Mucosa of descending colon (tissue), 3 donors: ENCODE data around the gene SEZ6L. TPM values are rescaled to one million over a fixed set of nuclear protein-coding genes. Genes with fewer than 3 reads are reported as not detected.

Source experiments
- ATAC-seq: fragments of 200-7000 bp; cut with Tn5 transposase; one replicate; pipeline ENCODE4 v1.9.1; 2020; ENCODE audit warnings: mild to moderate bottlenecking, moderate library complexity
- DNase-seq, 3 donors: peaks; one replicate each; pipeline ENCODE4 v3.0.0-alpha.2; 2020
- H3K36me3 ChIP-seq: fragments of 200-600 bp; one replicate; pipeline ENCODE4 v1.8.0; 2021; ENCODE audit warnings: low read depth, mild to moderate bottlenecking
- H3K4me1 ChIP-seq: fragments of 200-600 bp; one replicate; pipeline ENCODE4 v1.8.0; 2021; ENCODE audit warnings: low read depth, mild to moderate bottlenecking
- H3K4me3 ChIP-seq: fragments of 200-600 bp; one replicate; pipeline ENCODE4 v1.8.0; 2021; ENCODE audit warnings: mild to moderate bottlenecking
- H3K9me3 ChIP-seq: fragments of 200-600 bp; one replicate; pipeline ENCODE4 v1.8.0; 2021; ENCODE audit warnings: mild to moderate bottlenecking
- intact Hi-C, 2 donors: fragments of 100-400 bp; cut with DNase I in 1 of 2; cut with micrococcal nuclease in 1 of 2; formaldehyde crosslinking; loops; one replicate each; pipeline versions ENCODE4 v1.11.0 to v1.11.1; 2022; cut with DNase I, micrococcal nuclease
- total RNA-seq, 3 donors: library from RNA; stranded (reverse); fragmentation: NEBNext Ultra II Directional in 2 of 3; extraction: Animal tissue kit (Norgen Biotek cat#: 25700) in 2 of 3; gene quantifications; one replicate each; pipeline versions ENCODE4 v1.2.1 to v1.2.4, GENCODE V29; 2021 to 2023
- TF ChIP-seq, protein P1 (sequence below): fragments of 200-600 bp; IDR thresholded peaks from one replicate; pipeline ENCODE4 v1.8.0; 2022; ENCODE audit warnings: antibody characterized with exemption, mild to moderate bottlenecking
- donor health status: DM: no; HTN: no; CAD: no; lungs with moderate emphysema.
- donor health status: DM: no; HTN: no; CAD: no.
- donor health status: DM: no; HTN: yes; CAD: no.

The SEZ6L gene
- total RNA-seq, 3 donors from 2014 or later = 0.09 to 2.0 TPM; not detected in 1

DNA sequence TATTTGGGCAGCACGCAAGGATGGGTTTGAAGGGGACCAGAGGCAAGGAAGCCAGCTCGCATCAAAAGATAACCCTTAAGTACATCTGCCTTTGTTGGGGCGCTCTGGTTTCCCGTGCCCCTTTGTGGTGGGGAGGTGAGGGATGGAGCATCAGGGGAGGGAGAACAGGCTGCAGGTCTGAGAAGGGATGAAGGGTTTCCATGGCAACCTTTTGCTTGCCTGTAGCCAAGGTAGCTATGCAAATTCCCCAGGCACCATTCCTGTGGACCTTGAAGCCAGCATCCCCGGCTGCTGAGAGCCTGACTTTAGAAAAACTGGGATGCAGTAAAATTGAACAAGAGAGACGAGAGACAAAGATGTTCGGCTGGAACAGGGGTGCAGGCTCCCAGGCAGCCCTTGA lies 75.7 kb downstream of the SEZ6L start:
- TF ChIP-seq, protein P1, sequence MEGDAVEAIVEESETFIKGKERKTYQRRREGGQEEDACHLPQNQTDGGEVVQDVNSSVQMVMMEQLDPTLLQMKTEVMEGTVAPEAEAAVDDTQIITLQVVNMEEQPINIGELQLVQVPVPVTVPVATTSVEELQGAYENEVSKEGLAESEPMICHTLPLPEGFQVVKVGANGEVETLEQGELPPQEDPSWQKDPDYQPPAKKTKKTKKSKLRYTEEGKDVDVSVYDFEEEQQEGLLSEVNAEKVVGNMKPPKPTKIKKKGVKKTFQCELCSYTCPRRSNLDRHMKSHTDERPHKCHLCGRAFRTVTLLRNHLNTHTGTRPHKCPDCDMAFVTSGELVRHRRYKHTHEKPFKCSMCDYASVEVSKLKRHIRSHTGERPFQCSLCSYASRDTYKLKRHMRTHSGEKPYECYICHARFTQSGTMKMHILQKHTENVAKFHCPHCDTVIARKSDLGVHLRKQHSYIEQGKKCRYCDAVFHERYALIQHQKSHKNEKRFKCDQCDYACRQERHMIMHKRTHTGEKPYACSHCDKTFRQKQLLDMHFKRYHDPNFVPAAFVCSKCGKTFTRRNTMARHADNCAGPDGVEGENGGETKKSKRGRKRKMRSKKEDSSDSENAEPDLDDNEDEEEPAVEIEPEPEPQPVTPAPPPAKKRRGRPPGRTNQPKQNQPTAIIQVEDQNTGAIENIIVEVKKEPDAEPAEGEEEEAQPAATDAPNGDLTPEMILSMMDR = no peak
- H3K9me3 ChIP-seq = no peaks in the 10 kb centered on the region
- H3K36me3 ChIP-seq = no peaks in the 10 kb centered on the region
- ATAC-seq = no peak
- DNase-seq = no peak
- H3K4me1 ChIP-seq = no peaks in the 10 kb centered on the region
- H3K4me3 ChIP-seq = no peak overlapping the region
- intact Hi-C loops = no loop called here

DNA sequence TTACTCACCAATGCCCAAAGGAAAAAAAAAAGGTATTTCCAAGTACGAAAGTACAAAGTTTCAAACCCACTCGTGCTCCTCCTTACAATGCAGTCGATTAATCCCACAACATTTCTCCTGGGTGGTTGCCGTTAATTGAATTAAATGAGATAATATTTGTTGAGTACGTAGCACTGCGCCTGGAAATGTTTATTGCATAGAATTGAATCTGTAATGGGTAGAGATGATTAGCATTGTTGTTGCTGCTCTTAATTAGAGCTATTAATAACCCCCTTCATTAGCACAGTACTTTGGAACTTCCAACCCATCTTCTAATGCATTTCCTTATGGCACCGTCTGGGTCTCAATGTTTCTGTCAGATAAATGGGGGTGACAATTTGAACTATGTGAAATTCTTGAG lies 77.3 kb downstream of the SEZ6L start:
- Histone ChIP-seq H3K9me3 (no peaks in the 10 kb centered on the region), H3K4me3 (no peak overlapping the region), H3K36me3 (no peaks in the 10 kb centered on the region), H3K4me1 (no peaks in the 10 kb centered on the region)
- DNase-seq = no peak
- intact Hi-C loops = no loop called here
- TF ChIP-seq, protein P1 = no peak
- ATAC-seq = no peak

DNA sequence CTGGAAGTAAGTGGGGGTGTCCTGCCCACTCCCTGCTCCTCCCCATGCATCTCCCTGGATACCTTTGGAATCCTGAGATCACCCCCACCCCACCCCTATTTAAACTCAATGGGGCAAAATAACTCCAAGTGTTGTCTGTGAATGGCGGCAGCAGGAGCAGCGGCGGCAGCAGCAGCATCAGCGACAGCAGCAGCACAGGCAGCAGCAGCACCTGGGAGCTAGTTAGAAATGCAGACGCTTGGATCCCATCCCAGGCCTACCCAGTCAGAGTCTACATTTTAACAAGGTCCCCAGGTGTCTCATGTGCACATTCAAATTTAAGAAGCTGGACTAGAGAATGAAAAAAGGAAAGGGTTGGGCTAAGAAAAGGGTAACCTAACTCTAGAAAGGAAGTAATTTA lies 82.6 kb downstream of the SEZ6L start:
- no peak overlapping the region for H3K4me3 ChIP-seq
- no peak for ATAC-seq
- TF ChIP-seq, protein P1 = no peak
- no peaks in the 10 kb centered on the region for H3K9me3 ChIP-seq
- H3K4me1 ChIP-seq = no peaks in the 10 kb centered on the region
- H3K36me3 ChIP-seq = no peaks in the 10 kb centered on the region
- intact Hi-C loops = no loop called here
- no peak for DNase-seq

DNA sequence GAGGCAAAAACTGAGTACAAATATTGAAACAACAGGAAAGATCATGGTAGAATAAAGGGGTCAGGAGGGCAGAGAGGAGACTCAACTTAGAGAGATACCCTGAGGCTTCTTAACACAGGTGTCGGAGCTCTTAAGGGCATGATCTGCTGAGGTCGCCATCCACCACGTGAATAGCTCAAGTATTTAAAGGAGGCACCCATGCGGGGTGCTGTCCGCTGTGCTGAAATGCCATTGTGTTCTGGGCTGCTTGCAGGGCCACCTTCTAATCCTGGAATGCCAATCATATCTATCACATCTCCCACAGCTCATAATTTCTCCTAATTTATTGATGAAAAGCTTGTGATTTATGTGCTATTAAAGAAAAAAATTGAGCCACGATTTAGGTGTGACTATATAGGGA lies 90.2 kb downstream of the SEZ6L start:
- H3K4me1 ChIP-seq = no peaks in the 10 kb centered on the region
- no peaks in the 10 kb centered on the region for H3K36me3 ChIP-seq
- intact Hi-C loops = no loop called here
- peak in 2 of 3 donors; percentile 24 to 27 for DNase-seq
- no peaks in the 10 kb centered on the region for H3K9me3 ChIP-seq
- H3K4me3 ChIP-seq = no peak overlapping the region
- ATAC-seq = no peak
- TF ChIP-seq, protein P1 = no peak

DNA sequence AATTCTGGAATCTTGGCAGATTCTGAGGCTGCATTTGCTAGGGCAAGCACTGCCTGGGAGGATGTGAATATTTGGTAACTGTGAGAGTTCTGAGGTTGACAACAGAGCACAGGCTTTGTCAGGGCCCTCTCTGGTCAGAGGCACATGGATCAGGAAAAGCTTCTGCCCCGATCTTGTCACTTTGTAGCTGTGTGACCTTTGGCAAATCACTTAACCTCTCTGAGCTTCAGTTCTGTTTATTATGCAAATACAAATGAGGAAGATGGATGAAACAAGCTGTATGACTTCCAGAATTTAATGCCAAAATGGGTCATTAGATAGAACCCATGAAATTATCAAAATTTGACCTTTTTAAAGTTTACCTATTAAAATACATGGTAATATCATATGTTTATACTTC lies 94.9 kb downstream of the SEZ6L start:
- intact Hi-C loops = no loop called here
- H3K36me3 ChIP-seq = no peaks in the 10 kb centered on the region
- no peaks in the 10 kb centered on the region for H3K9me3 ChIP-seq
- ATAC-seq (no peak), DNase-seq (no peak)
- TF ChIP-seq, protein P1 = no peak
- H3K4me1 ChIP-seq = no peaks in the 10 kb centered on the region
- no peak overlapping the region for H3K4me3 ChIP-seq

DNA sequence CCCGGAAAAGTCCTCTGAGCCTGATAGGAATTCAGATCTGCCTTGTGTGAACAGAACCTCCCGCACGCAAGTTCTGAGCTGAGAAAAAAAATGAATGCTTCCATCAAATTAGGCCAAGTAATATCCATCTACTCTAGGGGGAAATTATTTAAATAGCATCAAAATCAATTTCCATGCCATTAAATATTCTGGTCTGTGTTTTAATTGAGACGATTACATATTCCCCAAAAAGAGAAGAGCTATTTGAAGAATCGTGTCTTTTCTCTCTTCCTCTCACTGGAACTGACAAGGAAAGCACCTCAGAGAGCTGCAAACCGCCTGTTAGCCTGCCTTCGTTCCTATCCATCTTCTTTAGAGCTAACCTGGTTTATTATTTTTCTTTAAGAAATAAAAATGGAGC lies 96.0 kb downstream of the SEZ6L start:
- intact Hi-C loops = no loop called here

More for the DNA sequence above, 96.0 kb downstream of the SEZ6L start:
- TF ChIP-seq, protein P1 = no peak
- H3K9me3 ChIP-seq = no peaks in the 10 kb centered on the region
- no peak for ATAC-seq
- H3K4me1 ChIP-seq = no peaks in the 10 kb centered on the region
- DNase-seq = no peak
- no peak overlapping the region for H3K4me3 ChIP-seq
- H3K36me3 ChIP-seq = no peaks in the 10 kb centered on the region
